ENCODE measurements around the gene DHRS3.
"Not testable (repeated sequence)": the region's sequence is repeated elsewhere in the genome, so short reads cannot be mapped to it uniquely, and the experiment has no call there.

The DHRS3 gene

DNA sequence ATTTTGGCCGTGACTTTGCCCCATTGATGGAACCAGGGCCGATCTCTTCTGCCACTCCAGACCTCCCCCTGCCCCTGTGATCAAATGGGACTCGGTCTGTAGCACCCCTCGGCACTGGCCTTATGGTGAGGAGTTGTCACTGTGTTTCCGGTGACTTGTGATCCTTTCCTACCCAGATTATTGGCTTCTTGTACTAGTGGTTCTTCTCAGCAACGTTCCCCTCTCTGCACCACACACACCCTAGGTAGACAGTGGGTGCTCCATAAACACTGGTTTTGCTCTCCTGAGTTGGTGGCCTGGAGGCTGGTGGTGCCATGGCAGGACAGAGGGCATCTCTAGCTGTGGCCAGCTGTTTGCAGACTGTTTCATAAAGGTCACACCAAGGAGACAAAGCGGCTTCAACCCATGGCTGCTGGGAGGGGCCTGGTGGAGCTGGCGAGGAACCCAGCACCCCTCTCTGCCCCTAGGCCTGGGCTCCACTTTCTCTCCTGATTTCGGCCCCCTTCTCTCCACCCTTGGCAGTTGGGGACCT lies 50.7 kb downstream of the DHRS3 start:
- Histone ChIP-seq H3K4me3 (ENCODE audit: low read depth, low read length) (no peak overlapping the region), H3K79me2 (no peaks in the 10 kb centered on the region), H2AFZ (no peak overlapping the region), H3K36me3 (ENCODE audit: control insufficient read depth, insufficient read depth, low read length) (no peaks in the 10 kb centered on the region), H3K4me1 (no peaks in the 10 kb centered on the region), H3K27me3 (ENCODE audit: control insufficient read depth, insufficient read depth, low read length) (no peaks in the 10 kb centered on the region), H3K27ac (no peak overlapping the region), H3K9ac (no peak overlapping the region), H3K9me3 (ENCODE audit: control insufficient read depth, low read length) (no peaks in the 10 kb centered on the region), H3K4me2 (ENCODE audit: low read length) (no peak overlapping the region)
- TF ChIP-seq, protein P1, sequence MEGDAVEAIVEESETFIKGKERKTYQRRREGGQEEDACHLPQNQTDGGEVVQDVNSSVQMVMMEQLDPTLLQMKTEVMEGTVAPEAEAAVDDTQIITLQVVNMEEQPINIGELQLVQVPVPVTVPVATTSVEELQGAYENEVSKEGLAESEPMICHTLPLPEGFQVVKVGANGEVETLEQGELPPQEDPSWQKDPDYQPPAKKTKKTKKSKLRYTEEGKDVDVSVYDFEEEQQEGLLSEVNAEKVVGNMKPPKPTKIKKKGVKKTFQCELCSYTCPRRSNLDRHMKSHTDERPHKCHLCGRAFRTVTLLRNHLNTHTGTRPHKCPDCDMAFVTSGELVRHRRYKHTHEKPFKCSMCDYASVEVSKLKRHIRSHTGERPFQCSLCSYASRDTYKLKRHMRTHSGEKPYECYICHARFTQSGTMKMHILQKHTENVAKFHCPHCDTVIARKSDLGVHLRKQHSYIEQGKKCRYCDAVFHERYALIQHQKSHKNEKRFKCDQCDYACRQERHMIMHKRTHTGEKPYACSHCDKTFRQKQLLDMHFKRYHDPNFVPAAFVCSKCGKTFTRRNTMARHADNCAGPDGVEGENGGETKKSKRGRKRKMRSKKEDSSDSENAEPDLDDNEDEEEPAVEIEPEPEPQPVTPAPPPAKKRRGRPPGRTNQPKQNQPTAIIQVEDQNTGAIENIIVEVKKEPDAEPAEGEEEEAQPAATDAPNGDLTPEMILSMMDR (IDR thresholded peaks at IDR 0.05): no peak

DNA sequence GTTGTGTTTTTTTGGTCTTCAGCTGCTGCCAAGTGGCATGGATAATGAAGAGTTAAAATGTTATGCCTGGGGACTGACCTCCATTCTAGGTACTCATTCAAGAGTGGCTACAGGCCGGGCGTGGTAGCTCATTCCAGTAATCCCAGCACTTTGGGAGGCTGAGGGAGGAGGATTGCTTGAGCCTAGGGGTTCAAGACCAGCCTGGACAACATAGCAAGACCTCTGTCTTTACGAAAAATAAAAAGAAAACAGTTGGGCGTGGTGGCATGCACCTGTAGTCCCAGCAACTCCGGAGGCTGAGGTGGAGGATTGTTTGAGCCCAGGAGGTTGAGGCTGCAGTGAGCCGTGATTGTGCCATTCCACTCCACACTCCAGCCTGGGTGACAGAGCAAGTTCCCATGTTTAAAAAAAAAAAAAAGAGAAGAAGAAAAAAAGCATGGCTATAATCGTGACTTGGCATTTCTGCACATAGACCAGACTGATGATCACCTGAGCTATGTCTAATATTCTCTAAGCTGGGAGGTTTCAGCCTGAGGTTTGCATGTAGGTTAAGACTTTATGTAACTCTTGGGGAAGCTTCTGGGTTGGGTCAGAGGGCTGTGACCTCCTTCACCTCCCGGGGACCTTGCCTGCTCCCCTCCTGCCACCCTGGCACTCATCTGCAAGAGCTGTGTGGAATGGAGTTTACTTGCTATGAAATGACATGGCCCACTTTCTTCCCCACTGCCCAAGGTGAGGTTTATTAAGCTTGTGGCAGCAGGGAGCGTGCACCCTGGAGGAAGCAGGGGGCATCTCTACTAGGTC lies 51.3 kb downstream of the DHRS3 start:
- no peaks in the 10 kb centered on the region for H3K79me2 ChIP-seq
- H2AFZ ChIP-seq: no peak overlapping the region
- no peak overlapping the region for H3K9ac ChIP-seq
- no peak overlapping the region for H3K4me3 ChIP-seq (ENCODE audit: low read depth, low read length)
- no peaks in the 10 kb centered on the region for H3K27me3 ChIP-seq (ENCODE audit: control insufficient read depth, insufficient read depth, low read length)
- H3K4me1 ChIP-seq: no peaks in the 10 kb centered on the region
- TF ChIP-seq, protein P1 (IDR thresholded peaks at IDR 0.05): no peak
- H3K9me3 ChIP-seq (ENCODE audit: control insufficient read depth, low read length): no peaks in the 10 kb centered on the region
- no peak overlapping the region for H3K27ac ChIP-seq
- no peak overlapping the region for H3K4me2 ChIP-seq (ENCODE audit: low read length)
- H3K36me3 ChIP-seq (ENCODE audit: control insufficient read depth, insufficient read depth, low read length): no peaks in the 10 kb centered on the region

DNA sequence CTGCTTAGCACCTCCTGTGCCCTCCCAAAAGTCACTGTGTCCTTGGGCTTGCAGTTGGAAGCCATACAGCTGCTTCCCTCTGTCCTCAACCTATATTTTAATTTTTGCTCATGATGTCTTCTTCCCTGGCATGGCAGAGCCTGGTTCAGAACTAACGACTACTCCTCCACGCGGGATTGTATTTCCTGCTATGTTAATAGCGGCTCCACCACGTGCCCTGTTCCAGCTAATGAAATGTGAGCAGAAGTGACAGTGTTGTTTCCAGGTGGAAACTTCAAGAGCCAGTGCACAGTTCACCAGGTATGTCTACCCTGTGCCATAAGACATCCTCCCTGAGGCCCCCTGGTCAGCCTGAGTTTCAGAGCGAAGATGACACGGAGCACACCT lies 52.1 kb downstream of the DHRS3 start:
- TF ChIP-seq, protein P1 (IDR thresholded peaks at IDR 0.05): no peak
- no peak overlapping the region for H3K9ac ChIP-seq
- H3K27ac ChIP-seq: no peak overlapping the region
- H3K9me3 ChIP-seq (ENCODE audit: control insufficient read depth, low read length): no peaks in the 10 kb centered on the region
- no peak overlapping the region for H3K4me3 ChIP-seq (ENCODE audit: low read depth, low read length)
- H3K27me3 ChIP-seq (ENCODE audit: control insufficient read depth, insufficient read depth, low read length): no peaks in the 10 kb centered on the region
- H3K79me2 ChIP-seq: no peaks in the 10 kb centered on the region
- no peak overlapping the region for H3K4me2 ChIP-seq (ENCODE audit: low read length)
- no peaks in the 10 kb centered on the region for H3K4me1 ChIP-seq
- no peaks in the 10 kb centered on the region for H3K36me3 ChIP-seq (ENCODE audit: control insufficient read depth, insufficient read depth, low read length)
- no peak overlapping the region for H2AFZ ChIP-seq

DNA sequence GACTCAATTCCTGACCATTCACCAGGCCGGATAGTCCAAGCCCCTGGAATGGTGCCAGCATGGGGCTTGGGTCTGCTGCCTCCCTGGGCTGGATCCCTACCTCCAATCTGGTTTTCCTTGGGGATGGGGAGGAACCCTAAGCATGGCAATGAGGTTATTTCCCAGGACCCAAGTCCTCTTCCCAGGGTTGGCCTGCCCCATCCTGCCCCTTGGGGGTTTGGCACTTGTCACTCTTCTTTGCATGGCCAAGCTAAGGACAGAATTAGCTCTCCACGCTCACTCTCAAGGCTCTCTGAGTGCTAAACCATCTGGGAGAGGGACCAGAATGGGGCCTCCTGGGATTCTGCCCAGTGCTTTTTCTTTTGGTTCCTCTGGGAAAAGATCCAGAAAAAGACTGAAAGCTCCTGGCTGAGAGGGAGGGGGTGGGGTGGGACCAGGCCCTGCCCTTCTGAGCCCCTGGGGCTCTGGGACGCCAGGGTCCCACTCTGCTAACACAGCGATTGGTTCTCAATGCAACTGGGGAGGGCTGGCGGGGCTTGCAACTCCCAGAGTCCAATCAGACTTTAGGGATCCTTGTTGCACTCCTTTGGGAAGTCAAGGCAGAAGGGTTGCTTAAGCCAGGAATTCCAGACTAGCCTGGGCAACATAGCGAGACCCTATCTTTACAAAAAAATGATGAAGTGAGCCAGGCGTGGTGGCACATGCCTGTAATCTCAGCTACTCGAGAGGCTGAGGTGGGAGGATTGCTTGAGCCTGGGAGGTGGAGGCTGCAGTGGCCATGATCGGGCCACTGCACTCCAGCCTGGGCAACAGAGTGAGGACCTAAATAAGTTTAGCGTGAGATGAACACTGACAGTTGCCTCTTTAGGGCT lies 52.7 kb downstream of the DHRS3 start:
- H3K27me3 ChIP-seq (ENCODE audit: control insufficient read depth, insufficient read depth, low read length): no peaks in the 10 kb centered on the region
- no peaks in the 10 kb centered on the region for H3K4me1 ChIP-seq
- no peak overlapping the region for H3K9ac ChIP-seq
- no peak overlapping the region for H2AFZ ChIP-seq
- H3K4me2 ChIP-seq (ENCODE audit: low read length): no peak overlapping the region
- H3K79me2 ChIP-seq: no peaks in the 10 kb centered on the region
- H3K36me3 ChIP-seq (ENCODE audit: control insufficient read depth, insufficient read depth, low read length): no peaks in the 10 kb centered on the region
- no peak overlapping the region for H3K4me3 ChIP-seq (ENCODE audit: low read depth, low read length)
- H3K9me3 ChIP-seq (ENCODE audit: control insufficient read depth, low read length): no peaks in the 10 kb centered on the region
- H3K27ac ChIP-seq: no peak overlapping the region
- TF ChIP-seq, protein P1 (IDR thresholded peaks at IDR 0.05): no peak

DNA sequence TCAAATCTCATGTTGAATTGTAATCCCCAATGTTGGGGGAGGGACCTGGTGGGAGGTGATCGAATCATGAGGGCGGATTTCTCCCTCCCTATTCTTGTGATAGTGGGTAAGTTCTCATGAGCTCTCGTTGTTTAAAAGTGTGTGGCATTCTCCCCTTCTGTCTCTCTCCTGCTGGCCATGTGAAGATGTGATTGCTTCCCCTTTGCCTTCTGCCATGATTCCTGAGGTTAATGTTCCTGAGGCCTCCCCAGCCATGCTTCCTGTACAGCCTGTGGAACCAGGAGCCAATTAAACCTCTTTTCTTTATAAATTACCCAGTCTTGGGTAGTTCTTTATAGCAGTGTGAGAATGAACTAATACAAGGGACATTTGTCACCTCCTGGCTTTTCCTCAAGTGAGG lies 53.8 kb downstream of the DHRS3 start:
- not testable (repeated sequence) for H3K36me3 ChIP-seq (ENCODE audit: control insufficient read depth, insufficient read depth, low read length); H3K9me3 ChIP-seq (ENCODE audit: control insufficient read depth, low read length); H3K4me1 ChIP-seq; H3K27me3 ChIP-seq (ENCODE audit: control insufficient read depth, insufficient read depth, low read length); H3K9ac ChIP-seq; H3K79me2 ChIP-seq; H3K4me3 ChIP-seq (ENCODE audit: low read depth, low read length); H2AFZ ChIP-seq; H3K4me2 ChIP-seq (ENCODE audit: low read length); H3K27ac ChIP-seq
